Medulla oblongata (tissue), 1 donor: ENCODE measurements around the gene ZNF746.

Experiments used
- DNase-seq: peaks from one replicate; pipeline ENCODE4 v3.0.0-alpha.2; 2015; ENCODE audit errors: extremely low spot score

The ZNF746 gene

DNA sequence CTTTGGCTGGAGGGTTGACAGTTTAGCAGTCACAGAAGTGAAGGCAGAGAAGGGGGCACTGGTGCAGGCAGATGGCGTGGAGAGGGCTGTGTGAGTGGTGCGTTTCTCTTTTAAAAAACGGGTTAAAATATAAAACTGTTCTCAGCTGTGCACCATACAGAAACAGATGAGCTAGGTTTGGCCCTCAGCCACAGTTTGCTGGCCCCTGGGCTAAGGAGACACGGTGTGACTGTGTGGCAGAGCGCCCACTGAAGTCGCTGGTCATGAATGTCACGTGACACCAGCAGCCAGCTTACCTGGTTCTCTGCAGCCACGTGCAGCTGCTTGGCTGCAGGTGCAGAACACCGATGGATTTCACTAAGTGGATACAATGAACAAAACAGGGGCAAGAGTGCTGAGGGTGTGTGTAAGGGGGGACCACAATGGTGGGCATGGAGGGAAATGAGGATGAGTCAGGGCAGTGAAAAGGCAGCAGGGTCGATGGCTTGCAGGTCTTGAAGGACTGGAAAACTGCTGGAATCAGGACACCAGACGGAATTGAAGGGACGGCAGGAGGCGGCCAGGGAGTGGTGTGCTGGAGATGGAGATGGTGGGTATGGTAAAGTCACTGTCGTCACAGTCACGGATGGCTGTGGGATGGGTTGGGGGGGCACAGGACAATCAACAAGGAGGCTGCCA lies 7.4 kb downstream of the ZNF746 start:
- no peak for DNase-seq

DNA sequence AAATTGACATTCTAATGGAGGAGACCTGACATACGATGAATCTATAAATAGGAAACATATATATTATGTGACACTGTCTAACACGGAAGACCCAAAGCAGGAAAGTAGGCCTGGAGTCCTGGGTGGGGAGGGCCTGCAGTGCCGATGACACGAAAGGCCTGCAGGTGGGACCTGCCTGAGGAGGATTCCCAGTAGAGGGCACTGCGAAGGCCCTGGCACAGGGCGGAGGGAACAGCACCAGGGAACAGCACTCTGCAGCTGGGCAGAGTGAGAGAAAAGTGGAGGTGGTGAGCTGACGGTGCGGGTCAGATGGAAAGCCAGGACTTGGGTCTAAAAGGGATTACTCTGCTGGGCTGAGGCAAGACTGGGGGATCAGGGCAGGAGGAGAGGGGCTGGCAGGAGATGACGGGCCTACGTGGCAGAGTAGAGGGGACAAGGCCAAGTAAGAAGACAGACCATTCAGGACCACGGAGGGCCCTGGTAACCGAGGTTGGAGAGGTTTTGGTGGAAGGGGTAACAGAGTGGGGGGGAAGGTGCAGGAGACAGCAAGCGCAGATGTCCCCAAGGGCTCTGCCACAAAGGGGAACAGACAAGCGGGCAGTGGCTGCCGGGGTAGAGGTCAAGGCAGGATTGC lies 8.1 kb downstream of the ZNF746 start:
- DNase-seq = no peak

DNA sequence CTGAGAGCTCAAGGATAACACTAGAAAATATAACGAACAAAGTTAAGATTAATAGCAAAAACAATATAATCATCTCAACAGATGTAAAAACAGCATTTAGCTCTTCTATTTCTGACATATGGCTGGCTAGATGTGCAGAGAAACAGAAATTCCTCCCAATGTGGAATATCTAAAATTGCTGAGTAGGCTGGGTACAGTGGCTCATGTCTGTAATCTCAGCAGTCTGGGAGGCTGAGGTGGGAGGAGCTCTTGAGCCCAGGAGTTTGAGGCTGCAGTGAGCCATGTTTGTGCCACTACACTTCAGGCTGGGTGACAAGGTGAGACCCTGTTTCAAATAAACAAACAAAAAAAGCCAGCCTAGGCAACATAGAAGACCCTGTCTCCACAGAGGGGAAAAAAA lies 18.0 kb downstream of the ZNF746 start:
- DNase-seq = no peak

DNA sequence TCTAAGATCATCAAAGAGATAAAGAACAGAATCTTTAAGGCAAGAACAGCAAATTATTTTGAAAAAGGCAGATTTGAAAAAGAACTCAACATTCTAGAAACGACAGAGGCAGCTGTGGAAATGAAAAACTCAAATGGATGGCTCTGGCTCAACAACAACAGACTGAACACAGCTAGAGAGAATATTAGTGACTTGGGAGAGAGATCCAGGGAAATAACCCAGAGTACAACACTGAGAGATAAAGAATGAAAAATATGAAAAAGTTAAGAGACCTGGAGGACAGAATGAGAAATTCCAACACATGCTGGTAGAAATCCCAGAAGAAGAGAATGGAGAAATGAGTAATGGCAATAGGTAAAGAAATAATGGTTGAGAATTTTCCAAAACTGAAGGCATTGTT lies 18.9 kb downstream of the ZNF746 start:
- no peak for DNase-seq

GRCh38 chr7:149477494-149478443 lies 19.8 kb downstream of the ZNF746 start:
- DNase-seq = no peak

- DNase-seq = no peak
Measured at GRCh38 chr7:149476791-149477190, 20.8 kb downstream of the ZNF746 start.

- no peak for DNase-seq
Measured at GRCh38 chr7:149475121-149476045, 22.2 kb downstream of the ZNF746 start.

GRCh38 chr7:149474309-149475120 lies 23.1 kb downstream of the ZNF746 start:
- no peak for DNase-seq

GRCh38 chr7:149473251-149473650 lies 24.4 kb downstream of the ZNF746 start:
- DNase-seq = no peak

GRCh38 chr7:149471289-149471953 lies 26.2 kb downstream of the ZNF746 start:
- DNase-seq = no peak

DNA sequence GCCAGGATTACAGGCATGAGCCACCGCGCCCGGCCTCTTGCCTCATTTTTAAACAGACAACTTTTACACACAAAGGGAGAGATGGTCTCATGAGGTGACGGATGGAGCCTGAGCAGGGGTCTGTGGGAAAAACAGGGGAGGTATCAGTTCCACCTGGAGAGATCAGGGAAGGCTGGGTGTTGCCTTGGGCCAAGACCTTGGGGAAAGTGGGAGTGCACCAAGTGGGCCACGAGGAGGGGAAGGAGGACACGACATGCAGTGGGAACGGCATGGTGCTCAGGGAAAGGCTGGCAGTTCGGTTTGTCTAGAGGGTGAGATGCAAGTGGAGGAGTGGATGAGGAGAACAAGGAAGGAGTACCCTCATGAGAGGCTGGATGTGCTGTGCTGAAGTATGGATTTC lies 27.8 kb downstream of the ZNF746 start:
- no peak for DNase-seq

DNA sequence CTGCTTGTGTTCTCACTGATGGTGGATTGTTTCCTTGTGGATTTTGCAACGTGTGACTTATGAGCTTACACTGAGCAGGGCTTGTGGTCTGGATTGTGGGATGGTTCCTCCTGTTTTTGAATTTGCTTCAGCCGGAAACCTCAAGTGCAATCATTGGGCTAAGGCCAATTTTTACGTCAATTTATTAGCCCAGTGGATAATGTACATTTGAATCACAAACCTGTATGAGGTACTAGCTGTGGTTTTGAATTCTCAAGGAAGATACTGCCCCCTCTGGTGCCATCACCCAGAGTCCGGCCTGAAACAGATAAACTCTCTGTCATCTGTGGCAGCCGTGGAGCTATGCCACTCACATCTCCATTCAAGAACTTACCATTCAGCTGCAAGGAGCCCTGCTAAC lies 29.4 kb downstream of the ZNF746 start:
- no peak for DNase-seq

DNA sequence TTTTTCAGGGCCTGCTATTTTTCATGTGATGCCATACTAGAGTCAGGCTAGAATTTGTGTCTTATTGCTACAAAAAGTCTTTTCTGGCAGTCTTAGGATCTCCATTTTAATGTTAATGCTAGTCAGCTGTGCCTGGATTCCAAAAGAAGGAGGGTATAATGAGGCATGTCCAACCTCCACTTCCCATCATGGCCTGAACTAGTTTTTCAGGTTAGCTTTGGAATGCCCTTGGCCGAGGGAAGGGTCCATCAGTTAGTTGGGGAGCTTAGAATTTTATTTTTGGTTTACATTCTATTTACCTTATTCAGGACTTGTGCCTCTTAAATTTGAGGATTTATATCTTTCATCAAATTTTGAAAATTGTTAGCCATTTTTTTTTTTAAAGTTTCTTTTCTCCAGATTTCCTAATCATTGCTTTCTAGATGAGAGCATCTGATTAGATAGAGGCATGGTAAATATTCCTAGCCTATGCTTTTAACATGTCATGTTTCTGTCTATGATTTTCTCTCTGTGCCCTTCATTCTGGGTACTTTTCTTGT lies 30.2 kb downstream of the ZNF746 start:
- no peak for DNase-seq

- DNase-seq = no peak
Measured at GRCh38 chr7:149466364-149466763, 31.2 kb downstream of the ZNF746 start.

GRCh38 chr7:149463500-149464161 lies 34.0 kb downstream of the ZNF746 start:
- DNase-seq = no peak

- no peak for DNase-seq
Measured at GRCh38 chr7:149462101-149462520, 35.5 kb downstream of the ZNF746 start.

GRCh38 chr7:149460493-149461277 lies 36.9 kb downstream of the ZNF746 start, which contains the start of gene ZNF777:
ZNF777 (minus strand) TSS chr7:149461062; CDS start chr7:149456022, 5,040 bp downstream.
- peak; percentile 77 for DNase-seq
